GM18867 (cell line): Measurements from ENCODE around the gene MRPS22.

ENCODE experiments used
- ATAC-seq: cut with Tn5 transposase; IDR thresholded peaks from one replicate; pipeline ENCODE4 v1.9.1; 2021; ENCODE audit warnings: mild to moderate bottlenecking, moderate library complexity; ENCODE audit not compliant: unreplicated experiment

The MRPS22 gene

GRCh38 chr3:139343895-139344856, at the start of gene MRPS22:
Gene MRPS22 (plus strand): TSS chr3:139344020. CDS start chr3:139344027, 7 bp downstream.
- peak; percentile 99 for ATAC-seq

GRCh38 chr3:139295040-139295439, 48.8 kb upstream of the MRPS22 start:
- no peak for ATAC-seq

- no peak for ATAC-seq
These were observed 47.6 kb upstream of the MRPS22 start for GRCh38 chr3:139296141-139296718.

GRCh38 chr3:139297588-139298311, 46.1 kb upstream of the MRPS22 start:
- ATAC-seq: no peak

GRCh38 chr3:139299261-139300132, 44.3 kb upstream of the MRPS22 start:
- no peak for ATAC-seq

GRCh38 chr3:139300416-139300815, 43.4 kb upstream of the MRPS22 start:
- ATAC-seq: no peak

GRCh38 chr3:139301183-139301582, 42.6 kb upstream of the MRPS22 start:
- no peak for ATAC-seq

- no peak for ATAC-seq
These were observed 42.2 kb upstream of the MRPS22 start for GRCh38 chr3:139301654-139302053.

- ATAC-seq: no peak
These were observed 41.6 kb upstream of the MRPS22 start for GRCh38 chr3:139302084-139302800.

- no peak for ATAC-seq
These were observed 41.1 kb upstream of the MRPS22 start for GRCh38 chr3:139302801-139303113.

GRCh38 chr3:139303216-139303615, 40.6 kb upstream of the MRPS22 start:
- ATAC-seq: no peak

- ATAC-seq: no peak
These were observed 39.4 kb upstream of the MRPS22 start for GRCh38 chr3:139304383-139304782.

GRCh38 chr3:139306078-139306477, 37.7 kb upstream of the MRPS22 start:
- no peak for ATAC-seq

GRCh38 chr3:139307072-139307491, 36.7 kb upstream of the MRPS22 start:
- ATAC-seq: no peak

- ATAC-seq: no peak
These were observed 35.9 kb upstream of the MRPS22 start for GRCh38 chr3:139307601-139308555.

- ATAC-seq: no peak
These were observed 35.3 kb upstream of the MRPS22 start for GRCh38 chr3:139308560-139308959.

GRCh38 chr3:139309061-139309591, 34.7 kb upstream of the MRPS22 start:
- no peak for ATAC-seq

- ATAC-seq: no peak
These were observed 33.9 kb upstream of the MRPS22 start for GRCh38 chr3:139309880-139310279.

- no peak for ATAC-seq
These were observed 33.3 kb upstream of the MRPS22 start for GRCh38 chr3:139310474-139310933.
